SK-N-MC (cell line): ENCODE measurements around the gene KLRB1.

Source experiments
- DNase-seq: peaks from one replicate; pipeline ENCODE4 v3.0.0-alpha.2; 2011; ENCODE audit warnings: low read depth, low spot score
- H3K27ac ChIP-seq: fragments of 200-600 bp; sonication (generic); 2 replicates; pipeline ENCODE4 v1.5.1; 2016; ENCODE audit warnings: mixed run types
- H3K36me3 ChIP-seq: fragments of 200-600 bp; sonication (generic); 2 replicates; pipeline ENCODE4 v1.6.1; 2017; ENCODE audit warnings: antibody characterized with exemption, low read length, mixed read lengths; ENCODE audit not compliant: insufficient read depth
- H3K4me3 ChIP-seq: fragments of 200-600 bp; sonication (generic); 2 replicates; pipeline ENCODE4 v1.5.1; 2016
- H3K9ac ChIP-seq: fragments of 200-600 bp; sonication (generic); 2 replicates; pipeline ENCODE4 v1.8.0; 2017; ENCODE audit warnings: mixed run types, mixed read lengths; ENCODE audit not compliant: insufficient read length
- H3K9me3 ChIP-seq: fragments of 200-600 bp; sonication (generic); 2 replicates; pipeline ENCODE4 v1.6.1; 2017; ENCODE audit warnings: low read depth, mild to moderate bottlenecking, antibody characterized with exemption, low read length, moderate library complexity, mixed read lengths
- EZH2 ChIP-seq: fragments of 200-600 bp; sonication (generic); IDR thresholded peaks from one replicate; pipeline ENCODE4 v1.6.1; 2017; ENCODE audit warnings: antibody characterized with exemption
- FOXP2 ChIP-seq: optimal IDR thresholded peaks from 2 replicates; pipeline ENCODE3; 2011; ENCODE audit warnings: mild to moderate bottlenecking, moderate library complexity; ENCODE audit not compliant: insufficient read depth; ENCODE audit errors: extremely low read length, control extremely low read depth
- POLR2AphosphoS5 ChIP-seq: IDR thresholded peaks from 2 replicates; pipeline ENCODE4 v1.6.1; 2012; ENCODE audit warnings: mild to moderate bottlenecking, low read depth, low read length, borderline replicate concordance

Gene KLRB1

GRCh38 chr12:9643266-9643660 is 35.5 kb upstream of the KLRB1 start:
- no peaks in the 10 kb centered on the region for H3K9me3 ChIP-seq
- no peak for TF ChIP-seq EZH2
- no peak for TF ChIP-seq FOXP2
- TF ChIP-seq POLR2AphosphoS5 = no peak
- no peak overlapping the region for H3K4me3 ChIP-seq
- no peak for DNase-seq
- H3K36me3 ChIP-seq = no peaks in the 10 kb centered on the region; the same call in 1 of the 2 replicates
- H3K27ac ChIP-seq = no peak overlapping the region
- H3K9ac ChIP-seq = no peak overlapping the region

GRCh38 chr12:9642606-9643265 is 35.0 kb upstream of the KLRB1 start:
- Histone ChIP-seq H3K27ac (no peak overlapping the region), H3K36me3 (no peaks in the 10 kb centered on the region; the same call in 1 of the 2 replicates), H3K9me3 (no peaks in the 10 kb centered on the region), H3K4me3 (no peak overlapping the region), H3K9ac (no peak overlapping the region)
- TF ChIP-seq EZH2 (no peak), POLR2AphosphoS5 (no peak), FOXP2 (no peak)
- DNase-seq = no peak

- Histone ChIP-seq H3K4me3 (no peak overlapping the region), H3K9ac (no peak overlapping the region), H3K36me3 (no peaks in the 10 kb centered on the region; the same call in 1 of the 2 replicates), H3K9me3 (no peaks in the 10 kb centered on the region), H3K27ac (no peak overlapping the region)
- TF ChIP-seq FOXP2 (no peak), EZH2 (no peak), POLR2AphosphoS5 (no peak)
- no peak for DNase-seq
Measured at GRCh38 chr12:9640024-9640423, 32.3 kb upstream of the KLRB1 start.

- H3K4me3 ChIP-seq = no peak overlapping the region
- TF ChIP-seq POLR2AphosphoS5 = no peak
- TF ChIP-seq EZH2 = no peak
- TF ChIP-seq FOXP2 = no peak
- H3K36me3 ChIP-seq = no peaks in the 10 kb centered on the region; the same call in 1 of the 2 replicates
- no peak for DNase-seq
- no peaks in the 10 kb centered on the region for H3K9me3 ChIP-seq
- H3K9ac ChIP-seq = no peak overlapping the region
- no peak overlapping the region for H3K27ac ChIP-seq
Measured at GRCh38 chr12:9636851-9637206, 29.1 kb upstream of the KLRB1 start.

- no peak overlapping the region for H3K4me3 ChIP-seq
- DNase-seq = no peak
- H3K9me3 ChIP-seq = no peaks in the 10 kb centered on the region
- H3K9ac ChIP-seq = no peak overlapping the region
- no peaks in the 10 kb centered on the region; the same call in 1 of the 2 replicates for H3K36me3 ChIP-seq
- no peak overlapping the region for H3K27ac ChIP-seq
- no peak for TF ChIP-seq EZH2
Measured at GRCh38 chr12:9636150-9636850, 28.6 kb upstream of the KLRB1 start.

GRCh38 chr12:9634969-9635754 is 27.4 kb upstream of the KLRB1 start:
- no peak for DNase-seq
- no peak overlapping the region for H3K4me3 ChIP-seq
- no peaks in the 10 kb centered on the region for H3K36me3 ChIP-seq
- H3K9me3 ChIP-seq = no peaks in the 10 kb centered on the region
- H3K27ac ChIP-seq = no peak overlapping the region
- TF ChIP-seq EZH2 (no peak), POLR2AphosphoS5 (no peak), FOXP2 (no peak)
- H3K9ac ChIP-seq = no peak overlapping the region

- Histone ChIP-seq H3K9ac (no peak overlapping the region), H3K4me3 (no peak overlapping the region), H3K27ac (no peak overlapping the region), H3K9me3 (no peaks in the 10 kb centered on the region), H3K36me3 (no peaks in the 10 kb centered on the region)
- TF ChIP-seq FOXP2 = no peak
- TF ChIP-seq EZH2 = no peak
- TF ChIP-seq POLR2AphosphoS5 = no peak
- no peak for DNase-seq
Measured at GRCh38 chr12:9634177-9634803, 26.6 kb upstream of the KLRB1 start.

GRCh38 chr12:9632766-9633165 is 25.1 kb upstream of the KLRB1 start:
- Histone ChIP-seq H3K27ac (no peak overlapping the region), H3K9ac (no peak overlapping the region), H3K36me3 (no peaks in the 10 kb centered on the region), H3K4me3 (no peak overlapping the region), H3K9me3 (no peaks in the 10 kb centered on the region)
- TF ChIP-seq POLR2AphosphoS5 = no peak
- TF ChIP-seq FOXP2 = no peak
- no peak for TF ChIP-seq EZH2
- no peak for DNase-seq
